Aorta (tissue), 5 donors: ENCODE measurements around the gene NF1. TPM values are rescaled to one million over a fixed set of nuclear protein-coding genes. Genes with fewer than 3 reads are reported as not detected.
A peak's percentile ranks its signal among the peaks of the same experiment; 100 is the strongest.

Experiments
- ATAC-seq: fragments of 200-7000 bp; cut with Tn5 transposase; one replicate; pipeline ENCODE4 v1.9.1; 2022; ENCODE audit warnings: moderate library complexity; ENCODE audit not compliant: low FRiP score
- DNase-seq, 2 donors: peaks; one replicate each; pipeline ENCODE4 v3.0.0-alpha.2; 2020
- H3K27ac ChIP-seq, 2 donors: one replicate each; pipeline ENCODE4 v1.5.1; 2013; ENCODE audit warnings: low read length in 2 of 2, mild to moderate bottlenecking in 2 of 2, moderate library complexity in 2 of 2, control low read depth in 1 of 2, inconsistent platforms in 1 of 2, low read depth in 1 of 2
- H3K27me3 ChIP-seq, 2 donors: one replicate each; pipeline ENCODE4 v1.6.1; 2013; ENCODE audit warnings: control low read depth in 1 of 2, low read length in 1 of 2, mild to moderate bottlenecking in 1 of 2, moderate library complexity in 1 of 2; ENCODE audit not compliant: insufficient read depth in 2 of 2, control insufficient read depth in 1 of 2
- H3K36me3 ChIP-seq, 2 donors: one replicate each; pipeline ENCODE4 v1.6.1; 2013; ENCODE audit warnings: control low read depth in 1 of 2, low read length in 1 of 2, mild to moderate bottlenecking in 1 of 2; ENCODE audit not compliant: insufficient read depth in 2 of 2, control insufficient read depth in 1 of 2
- H3K4me1 ChIP-seq, 2 donors: one replicate each; pipeline ENCODE4 v1.6.1; 2013; ENCODE audit warnings: low read length in 2 of 2, control low read depth in 1 of 2, mild to moderate bottlenecking in 1 of 2, moderate library complexity in 1 of 2; ENCODE audit not compliant: insufficient read depth in 2 of 2, control insufficient read depth in 1 of 2
- H3K4me3 ChIP-seq, 2 donors: one replicate each; pipeline ENCODE4 v1.5.1; 2013; ENCODE audit warnings: low read length in 2 of 2, control low read depth in 1 of 2, mild to moderate bottlenecking in 1 of 2
- H3K9me3 ChIP-seq: one replicate; pipeline ENCODE4 v1.6.1; 2013; ENCODE audit warnings: mild to moderate bottlenecking, low read length; ENCODE audit not compliant: control insufficient read depth
- WGBS, 2 donors: extraction: QIAGEN DNeasy Blood & Tissue Kit; methylation state at CpG; one replicate each; pipeline ENCODE4 v1.1.7; 2013; 5-methylcytosine and 5-hydroxymethylcytosine counted together
- intact Hi-C, 2 donors: fragments of 100-400 bp; cut with DNase I; formaldehyde crosslinking; loops; one replicate each; pipeline versions ENCODE4 v1.14.2 to v1.15.0; 2022
- polyA plus RNA-seq, 2 donors: library from polyadenylated mRNA; stranded (reverse); fragments of 200-250 nt; gene quantifications; one replicate each; pipeline ENCODE4 v1.2.3, GENCODE V29; 2013
- total RNA-seq, 2 donors: library from RNA; stranded (reverse); fragmentation: NEBNext Ultra II Directional; extraction: Animal tissue kit (Norgen Biotek cat#: 25700); gene quantifications; one replicate each; pipeline ENCODE4 v1.2.1, GENCODE V29; 2021
- donor health status: healthy with polysubstance abuse.
- donor health status: Bipolar disorder and iron deficiency.
- donor health status: DM: no; HTN: no; CAD: no.
- donor health status: DM: no; HTN: no; CAD: no.
- donor health status: DM: yes; HTN: yes; CAD: no.

Gene NF1
- total and polyA plus RNA-seq, 4 donors = 4.1 to 93.9 (median 45.0) TPM

DNA sequence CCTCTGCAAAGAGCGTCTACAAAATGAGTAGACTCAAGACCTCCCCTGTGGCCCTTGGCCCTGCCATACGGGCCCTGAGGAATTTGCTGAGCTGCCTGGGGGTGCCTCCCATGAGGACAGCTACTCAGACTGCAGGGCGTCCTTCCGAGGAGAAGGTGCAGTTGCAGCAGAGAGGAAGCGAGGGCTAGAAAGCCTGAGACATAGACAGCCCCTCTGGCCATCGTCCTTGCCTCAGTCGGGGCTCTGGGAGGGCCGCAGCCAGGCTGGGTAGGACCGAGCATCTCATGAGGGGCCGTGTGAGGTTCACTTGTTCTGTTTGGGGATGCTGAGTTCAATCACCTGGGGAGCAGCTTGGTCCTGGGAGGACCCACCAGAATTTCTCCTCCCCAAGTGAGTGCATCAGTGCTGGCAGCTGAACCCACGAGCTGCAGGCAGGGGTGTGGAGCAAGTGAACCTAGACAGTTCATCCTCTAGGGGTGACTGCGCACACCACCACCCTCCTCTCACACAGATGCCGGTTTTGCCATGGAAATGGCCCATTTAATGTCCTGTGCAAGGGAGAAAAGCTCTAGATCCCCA is 317.0 kb downstream of the NF1 start:
- DNase-seq (peak in 1 of 2 donors; percentile 62), ATAC-seq (no peak)
- Histone ChIP-seq H3K9me3 (no peaks in the 10 kb centered on the region), H3K27ac (no peak overlapping the region), H3K4me1 (no peaks in the 10 kb centered on the region), H3K36me3 (no peaks in the 10 kb centered on the region), H3K4me3 (no peak overlapping the region), H3K27me3 (no peaks in the 10 kb centered on the region)
- intact Hi-C loops = no loop called here
- WGBS, 2 donors = 80 to 86% methylated on average over 13 of the region's 13 CpGs

DNA sequence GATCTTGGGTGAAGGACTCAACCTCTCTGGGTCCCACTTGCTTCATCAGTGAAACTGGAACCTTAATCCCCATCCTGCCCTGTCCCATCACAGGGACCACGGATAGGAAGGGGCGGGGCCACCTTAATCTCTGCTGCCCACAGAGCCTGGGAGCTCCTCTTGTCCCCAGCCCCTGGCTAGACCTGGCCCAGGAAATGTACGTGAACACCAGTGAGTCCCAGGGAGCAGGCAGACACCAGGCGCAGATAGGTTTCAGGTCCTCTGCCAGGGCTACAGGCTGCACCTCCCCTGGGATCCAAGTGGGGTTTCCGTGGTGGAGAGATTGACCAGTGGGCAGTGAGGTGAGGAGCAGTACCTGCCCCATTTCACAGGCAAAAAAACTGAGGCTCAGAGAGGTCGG is 317.7 kb downstream of the NF1 start:
- no peak overlapping the region for H3K27ac ChIP-seq
- ATAC-seq (no peak), DNase-seq (peak in 1 of 2 donors; percentile 62)
- H3K27me3 ChIP-seq = no peaks in the 10 kb centered on the region
- intact Hi-C loops = no loop called here
- WGBS, 2 donors = 62 to 65% methylated on average over 6 of the region's 6 CpGs
- no peaks in the 10 kb centered on the region for H3K4me1 ChIP-seq
- no peaks in the 10 kb centered on the region for H3K36me3 ChIP-seq
- H3K4me3 ChIP-seq = no peak overlapping the region
- no peaks in the 10 kb centered on the region for H3K9me3 ChIP-seq

DNA sequence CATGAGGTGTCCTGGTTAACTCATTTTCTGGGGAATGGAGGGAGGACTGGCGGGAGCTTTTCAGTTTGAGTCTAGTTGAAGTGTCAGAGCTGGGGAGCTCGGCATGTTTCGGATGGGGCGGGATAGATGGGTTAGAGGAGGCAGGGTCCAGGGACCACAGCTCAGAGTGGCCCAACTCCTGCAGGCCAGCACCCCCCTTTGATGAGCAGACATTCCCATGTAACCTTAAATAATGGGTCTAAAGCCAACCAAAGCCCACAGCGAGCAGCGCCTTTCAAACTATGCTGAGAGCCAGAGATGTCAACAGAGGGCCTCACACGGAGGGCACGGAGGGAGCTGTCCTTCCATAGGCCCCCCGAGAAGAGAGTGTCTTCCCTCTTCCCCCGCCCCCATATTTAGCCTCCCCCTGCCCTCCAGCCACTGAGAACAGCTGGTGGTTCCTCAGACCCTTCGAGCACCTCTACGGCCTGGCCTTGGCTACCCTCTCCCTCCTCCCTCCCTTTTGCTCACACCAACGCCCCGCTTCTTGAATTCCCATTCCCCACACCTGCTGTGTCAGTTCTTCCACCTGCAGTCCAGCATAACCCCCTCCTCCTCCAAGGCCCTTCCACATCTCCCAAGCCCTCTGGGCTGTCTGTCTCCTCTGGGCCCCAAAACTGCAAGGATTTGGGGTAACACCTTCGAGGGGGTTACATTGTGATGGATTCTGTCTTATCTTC is 318.5 kb downstream of the NF1 start:
- H3K9me3 ChIP-seq = no peaks in the 10 kb centered on the region
- intact Hi-C loops = no loop called here
- no peak overlapping the region for H3K4me3 ChIP-seq
- ATAC-seq = no peak
- H3K27me3 ChIP-seq = no peaks in the 10 kb centered on the region
- peak; percentile 23 to 45 for DNase-seq
- H3K4me1 ChIP-seq = no peaks in the 10 kb centered on the region
- no peaks in the 10 kb centered on the region for H3K36me3 ChIP-seq
- H3K27ac ChIP-seq = no peak overlapping the region
- 54 to 61% methylated on average over 15 of the region's 15 CpGs for WGBS, 2 donors

DNA sequence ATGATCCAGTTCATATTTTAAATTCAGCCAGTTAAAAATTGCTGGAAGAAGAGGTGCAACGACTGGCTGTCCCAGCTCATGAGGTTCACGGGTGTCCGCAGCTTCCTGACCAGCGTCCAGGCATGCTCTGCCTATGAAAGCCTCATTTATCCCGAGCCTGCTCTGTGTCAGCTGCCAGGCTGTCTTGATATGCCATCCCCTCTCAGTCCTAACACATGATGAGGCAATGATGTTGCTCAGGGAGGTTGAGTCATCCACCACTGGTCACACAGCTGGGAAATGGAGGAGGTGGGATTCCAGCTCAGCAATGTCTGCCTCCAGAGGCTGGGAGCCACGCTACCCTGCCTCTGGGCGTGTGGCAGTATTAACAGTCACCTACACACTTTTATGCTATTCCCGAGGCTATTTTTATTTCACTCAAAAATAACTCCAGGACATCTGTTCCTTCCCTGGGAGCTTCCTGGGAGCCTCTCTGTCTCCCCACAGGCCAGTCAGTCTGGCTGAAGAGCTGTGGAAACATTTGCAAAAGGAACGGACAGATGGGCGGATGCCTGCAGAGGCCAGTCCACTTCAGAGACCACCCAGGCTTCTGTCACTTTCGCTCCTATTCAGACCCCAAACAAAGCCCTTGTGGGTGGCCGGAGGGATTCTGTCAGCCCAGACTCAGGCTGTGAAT is 319.2 kb downstream of the NF1 start:
- intact Hi-C loops = no loop called here
- H3K9me3 ChIP-seq = no peaks in the 10 kb centered on the region
- WGBS, 2 donors = 23 to 35% methylated on average over 12 of the region's 12 CpGs
- H3K27ac ChIP-seq = no peak overlapping the region
- no peaks in the 10 kb centered on the region for H3K36me3 ChIP-seq
- no peaks in the 10 kb centered on the region for H3K27me3 ChIP-seq
- no peak overlapping the region for H3K4me3 ChIP-seq
- H3K4me1 ChIP-seq = no peaks in the 10 kb centered on the region
- ATAC-seq (no peak), DNase-seq (peak; percentile 24 to 37)

DNA sequence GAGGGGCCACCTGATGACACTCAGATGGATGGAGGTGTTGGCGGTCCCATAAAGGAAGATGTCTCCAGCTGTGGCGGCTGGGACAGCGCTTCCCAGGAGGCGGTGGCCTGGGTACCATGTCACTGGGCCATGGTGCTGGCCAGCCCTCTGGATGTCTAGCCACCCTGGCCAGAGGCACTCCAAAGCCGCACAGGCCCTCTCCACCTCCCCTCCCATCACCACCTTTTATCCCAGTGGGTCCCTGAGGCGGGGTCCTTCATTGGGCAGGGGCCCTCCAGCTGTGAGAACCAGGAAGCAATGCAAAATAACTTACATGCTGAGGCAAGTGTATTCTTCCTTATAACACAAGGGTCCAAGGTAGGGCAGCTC is 319.8 kb downstream of the NF1 start:
- peak; percentile 25 to 63 for DNase-seq
- no peak overlapping the region for H3K4me3 ChIP-seq
- no peaks in the 10 kb centered on the region for H3K27me3 ChIP-seq
- H3K36me3 ChIP-seq = no peaks in the 10 kb centered on the region
- H3K27ac ChIP-seq = no peak overlapping the region
- no peaks in the 10 kb centered on the region for H3K4me1 ChIP-seq
- WGBS, 2 donors = 62% methylated on average over 5 to 6 of the region's 6 CpGs
- no peak for ATAC-seq
- intact Hi-C loops = no loop called here
- H3K9me3 ChIP-seq = no peaks in the 10 kb centered on the region

DNA sequence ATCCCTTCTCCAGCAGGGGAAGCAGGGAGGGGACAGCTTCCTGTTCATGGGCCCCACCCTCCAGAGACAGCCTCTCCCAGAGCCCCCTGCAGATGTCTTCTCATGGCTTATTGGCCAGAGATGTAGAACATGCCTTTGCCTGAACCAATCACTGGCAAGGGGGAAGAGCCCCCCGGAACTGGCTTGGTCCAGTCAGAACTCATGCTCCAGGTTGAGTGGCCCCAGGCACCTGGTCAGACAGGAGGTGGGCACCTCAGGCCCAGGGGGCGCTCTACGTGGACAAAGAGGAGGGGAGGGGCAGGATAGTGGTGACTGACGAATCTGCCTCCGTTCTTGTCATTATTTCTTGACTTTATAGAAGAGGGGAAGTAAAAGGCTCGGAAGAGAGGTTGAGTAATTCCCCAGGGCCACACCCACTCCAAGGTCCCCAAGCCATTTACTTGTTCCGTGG is 320.3 kb downstream of the NF1 start:
- Histone ChIP-seq H3K4me1 (no peaks in the 10 kb centered on the region), H3K4me3 (no peak overlapping the region), H3K9me3 (no peaks in the 10 kb centered on the region), H3K27ac (no peak overlapping the region), H3K36me3 (no peaks in the 10 kb centered on the region), H3K27me3 (no peaks in the 10 kb centered on the region)
- peak; percentile 45 to 46 for DNase-seq
- intact Hi-C loops = no loop called here
- ATAC-seq = no peak
- 61 to 66% methylated on average over 7 of the region's 7 CpGs for WGBS, 2 donors

DNA sequence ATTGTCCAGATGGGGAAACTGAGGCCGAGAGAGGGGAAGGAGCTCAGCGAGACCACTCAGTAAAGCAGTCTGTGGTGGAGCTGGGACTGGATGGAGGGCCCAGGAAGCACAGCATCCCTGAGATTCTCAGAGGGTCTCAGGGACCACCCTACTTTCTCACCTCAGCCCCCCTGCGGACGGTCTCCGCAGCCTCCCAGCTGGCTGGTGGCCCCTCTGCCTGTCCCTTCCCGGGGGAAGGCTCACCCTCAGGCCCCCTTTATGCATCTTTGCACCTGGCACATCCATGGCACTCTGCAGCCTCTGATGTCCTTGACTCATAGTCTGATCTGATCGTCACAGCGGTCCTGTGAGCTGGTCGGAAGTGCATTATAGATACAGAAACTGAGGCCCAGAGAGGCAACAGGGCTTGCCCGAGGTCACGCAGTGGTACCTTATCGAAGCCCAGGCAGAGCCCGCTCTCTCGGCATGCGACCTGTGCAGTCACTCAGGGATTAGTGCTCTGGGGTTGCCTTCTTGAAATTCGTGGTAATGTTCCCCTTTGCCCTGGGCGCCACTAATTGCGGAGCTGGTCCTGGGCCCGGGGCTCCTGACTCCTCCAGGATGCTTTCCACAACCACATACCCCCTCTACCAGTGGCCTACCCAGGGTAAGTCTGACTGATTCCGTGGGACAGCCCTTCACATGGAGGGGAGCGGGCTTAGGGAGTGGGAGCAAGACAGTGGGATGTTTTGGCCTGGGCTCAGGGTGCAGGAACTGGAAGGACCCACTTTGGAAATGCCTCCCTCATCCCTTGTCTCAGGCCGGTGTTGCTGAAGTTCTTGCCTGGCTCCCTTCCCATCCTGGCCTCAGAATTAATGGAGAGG is 321.1 kb downstream of the NF1 start:
- Histone ChIP-seq H3K9me3 (no peaks in the 10 kb centered on the region), H3K36me3 (no peaks in the 10 kb centered on the region), H3K4me1 (no peaks in the 10 kb centered on the region), H3K27me3 (no peaks in the 10 kb centered on the region), H3K4me3 (no peak overlapping the region), H3K27ac (no peak overlapping the region)
- intact Hi-C loops = no loop called here
- ATAC-seq (no peak), DNase-seq (peak in 1 of 2 donors; percentile 66)
- WGBS, 2 donors = 84 to 85% methylated on average over 22 of the region's 22 CpGs

DNA sequence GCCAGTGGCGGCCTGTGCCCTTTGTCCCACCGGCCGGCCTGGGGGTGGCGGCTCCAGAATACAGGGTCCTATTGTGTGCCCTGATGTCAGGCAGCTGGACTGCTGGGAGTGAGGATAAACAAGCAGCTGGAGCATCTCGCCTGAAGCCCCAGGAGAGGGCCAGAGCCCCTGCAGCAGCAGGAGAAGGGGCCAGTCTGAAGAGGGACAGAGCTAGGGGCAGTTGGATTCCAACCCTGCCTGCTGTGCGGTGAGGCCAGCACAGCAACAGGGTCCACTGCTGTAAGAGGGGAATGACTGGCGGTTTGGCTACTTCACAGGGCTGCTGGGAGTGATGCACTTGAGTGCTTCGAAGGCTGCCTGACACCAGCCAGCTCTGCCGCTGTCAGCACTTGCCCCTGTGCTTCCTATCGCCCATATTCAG is 321.7 kb downstream of the NF1 start:
- ATAC-seq = no peak
- WGBS, 2 donors = 61 to 70% methylated on average over 10 of the region's 10 CpGs

More for the DNA sequence above, 321.7 kb downstream of the NF1 start:
- H3K9me3 ChIP-seq = no peaks in the 10 kb centered on the region
- H3K27me3 ChIP-seq = no peaks in the 10 kb centered on the region
- no peaks in the 10 kb centered on the region for H3K36me3 ChIP-seq
- H3K27ac ChIP-seq = no peak overlapping the region
- peak in 1 of 2 donors; percentile 59 for DNase-seq
- intact Hi-C loops = no loop called here
- H3K4me1 ChIP-seq = no peaks in the 10 kb centered on the region
- no peak overlapping the region for H3K4me3 ChIP-seq
